ENCODE data around the gene CDCA4. TPM values are rescaled to one million over a fixed set of nuclear protein-coding genes. Genes with fewer than 3 reads are reported as not detected.

The CDCA4 gene
- total and polyA plus RNA-seq, 2 donors from 2014 or later, result 4.1 to 6.3 TPM

GRCh38 chr14:105047283-105048016 is 26.6 kb upstream of the CDCA4 start:
- peaks cover 0 to 8% (median 0%) of the 10 kb centered on the region in 3 donors for H3K4me1 ChIP-seq (ENCODE audit: control insufficient read depth in 2 of 3, insufficient read depth in 2 of 3, low read depth in 1 of 3, low read length in 3 of 3)
- no peaks in the 10 kb centered on the region for H3K36me3 ChIP-seq (ENCODE audit: control insufficient read depth in 2 of 3, insufficient read depth in 3 of 3, low read length in 3 of 3)
- FAIRE-seq (no peak), DNase-seq (peak in 1 of 5 donors; percentile 77)
- no peaks in the 10 kb centered on the region for H3K9me3 ChIP-seq (ENCODE audit: control insufficient read depth in 2 of 3, insufficient read depth in 1 of 3, low read length in 3 of 3)
- TF ChIP-seq, protein P1, sequence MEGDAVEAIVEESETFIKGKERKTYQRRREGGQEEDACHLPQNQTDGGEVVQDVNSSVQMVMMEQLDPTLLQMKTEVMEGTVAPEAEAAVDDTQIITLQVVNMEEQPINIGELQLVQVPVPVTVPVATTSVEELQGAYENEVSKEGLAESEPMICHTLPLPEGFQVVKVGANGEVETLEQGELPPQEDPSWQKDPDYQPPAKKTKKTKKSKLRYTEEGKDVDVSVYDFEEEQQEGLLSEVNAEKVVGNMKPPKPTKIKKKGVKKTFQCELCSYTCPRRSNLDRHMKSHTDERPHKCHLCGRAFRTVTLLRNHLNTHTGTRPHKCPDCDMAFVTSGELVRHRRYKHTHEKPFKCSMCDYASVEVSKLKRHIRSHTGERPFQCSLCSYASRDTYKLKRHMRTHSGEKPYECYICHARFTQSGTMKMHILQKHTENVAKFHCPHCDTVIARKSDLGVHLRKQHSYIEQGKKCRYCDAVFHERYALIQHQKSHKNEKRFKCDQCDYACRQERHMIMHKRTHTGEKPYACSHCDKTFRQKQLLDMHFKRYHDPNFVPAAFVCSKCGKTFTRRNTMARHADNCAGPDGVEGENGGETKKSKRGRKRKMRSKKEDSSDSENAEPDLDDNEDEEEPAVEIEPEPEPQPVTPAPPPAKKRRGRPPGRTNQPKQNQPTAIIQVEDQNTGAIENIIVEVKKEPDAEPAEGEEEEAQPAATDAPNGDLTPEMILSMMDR (IDR thresholded peaks at IDR 0.05; ENCODE audit: borderline replicate concordance, extremely low read depth, insufficient read depth), result no peak
- H3K4me3 ChIP-seq (ENCODE audit: low read length in 3 of 3), result no peak overlapping the region
- no peak overlapping the region for H3K27ac ChIP-seq (ENCODE audit: low read depth in 2 of 2, low read length in 2 of 2)
- no peak overlapping the region for H3K9ac ChIP-seq (ENCODE audit: low read length in 3 of 3)
- H3K27me3 ChIP-seq (ENCODE audit: control insufficient read depth, insufficient read depth, low read length), result no peaks in the 10 kb centered on the region
- intact Hi-C loops (cut with DNase I), result loop anchor here (10.0 kb wide), 1 partner anchor 73 kb away; the partner anchor contains the start of gene AHNAK2

GRCh38 chr14:105046891-105047282 is 26.0 kb upstream of the CDCA4 start:
- Histone ChIP-seq H3K9ac (ENCODE audit: low read length in 3 of 3) (no peak overlapping the region), H3K4me1 (ENCODE audit: control insufficient read depth in 2 of 3, insufficient read depth in 2 of 3, low read depth in 1 of 3, low read length in 3 of 3) (peaks cover 0 to 11% (median 0%) of the 10 kb centered on the region in 3 donors), H3K9me3 (ENCODE audit: control insufficient read depth in 2 of 3, insufficient read depth in 1 of 3, low read length in 3 of 3) (no peaks in the 10 kb centered on the region), H3K4me3 (ENCODE audit: low read length in 3 of 3) (no peak overlapping the region), H3K36me3 (ENCODE audit: control insufficient read depth in 2 of 3, insufficient read depth in 3 of 3, low read length in 3 of 3) (no peaks in the 10 kb centered on the region), H3K27ac (ENCODE audit: low read depth in 2 of 2, low read length in 2 of 2) (no peak overlapping the region), H3K27me3 (ENCODE audit: control insufficient read depth, insufficient read depth, low read length) (no peaks in the 10 kb centered on the region)
- DNase-seq (peak in 1 of 5 donors; percentile 54), FAIRE-seq (no peak)
- intact Hi-C loops (cut with DNase I), result loop anchor here (10.0 kb wide), 1 partner anchor 72 kb away; the partner anchor contains the start of gene AHNAK2
- TF ChIP-seq, protein P1 (IDR thresholded peaks at IDR 0.05; ENCODE audit: borderline replicate concordance, extremely low read depth, insufficient read depth), result no peak

DNA sequence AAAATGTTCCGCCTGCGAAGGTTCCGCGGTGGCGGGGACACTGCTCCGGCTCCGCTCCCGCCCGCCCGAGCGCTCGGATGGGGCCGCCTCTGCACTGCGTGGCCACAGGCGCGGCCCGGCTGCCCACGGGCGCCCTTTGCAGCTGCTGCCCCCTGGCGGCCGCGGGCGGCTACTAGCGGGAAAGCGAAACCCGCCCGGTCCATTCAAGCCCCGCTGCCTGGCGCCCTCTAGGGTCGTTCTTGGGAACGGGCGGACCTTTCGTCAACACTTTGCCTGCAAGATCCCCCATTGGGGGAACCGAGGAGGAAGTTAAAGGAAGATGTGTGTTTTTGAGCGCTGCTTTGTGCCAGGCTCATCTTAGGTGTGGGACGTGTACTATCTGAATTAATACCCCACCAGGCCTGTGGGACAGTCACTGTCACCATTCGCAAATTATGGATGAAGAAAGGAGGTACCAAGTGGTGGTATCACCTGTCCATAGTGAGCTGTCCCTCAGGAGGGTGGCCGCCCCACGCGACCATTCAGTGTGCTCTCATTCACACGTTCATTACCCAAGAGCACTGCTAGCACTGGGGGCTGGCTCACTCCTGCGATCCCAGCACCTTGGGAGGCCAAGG is 24.9 kb upstream of the CDCA4 start:
- no peak for FAIRE-seq
- Histone ChIP-seq H3K4me1 (ENCODE audit: control insufficient read depth in 2 of 3, insufficient read depth in 2 of 3, low read depth in 1 of 3, low read length in 3 of 3) (peaks cover 0 to 11% (median 0%) of the 10 kb centered on the region in 3 donors), H3K27me3 (ENCODE audit: control insufficient read depth, insufficient read depth, low read length) (no peaks in the 10 kb centered on the region), H3K9ac (ENCODE audit: low read length in 3 of 3) (no peak overlapping the region), H3K4me3 (ENCODE audit: low read length in 3 of 3) (no peak overlapping the region), H3K9me3 (ENCODE audit: control insufficient read depth in 2 of 3, insufficient read depth in 1 of 3, low read length in 3 of 3) (no peaks in the 10 kb centered on the region), H3K27ac (ENCODE audit: low read depth in 2 of 2, low read length in 2 of 2) (peak overlapping the region in 1 of 2 donors; percentile 7), H3K36me3 (ENCODE audit: control insufficient read depth in 2 of 3, insufficient read depth in 3 of 3, low read length in 3 of 3) (no peaks in the 10 kb centered on the region)
- intact Hi-C loops (cut with DNase I), result loop anchor here (10.0 kb wide), 1 partner anchor 71 kb away; the partner anchor contains the start of gene AHNAK2
- DNase-seq, result peak; percentile 87 to 94 (median 91)
- TF ChIP-seq, protein P1 (IDR thresholded peaks at IDR 0.05; ENCODE audit: borderline replicate concordance, extremely low read depth, insufficient read depth), result peak; percentile 99

All from kidney (tissue), 14 donors.